Measurements from ENCODE around the gene DCAF8L1.
A peak's percentile ranks its signal among the peaks of the same experiment; 100 is the strongest.
"Not testable (repeated sequence)": the region's sequence is repeated elsewhere in the genome, so short reads cannot be mapped to it uniquely, and the experiment has no call there.

The DCAF8L1 gene

DNA sequence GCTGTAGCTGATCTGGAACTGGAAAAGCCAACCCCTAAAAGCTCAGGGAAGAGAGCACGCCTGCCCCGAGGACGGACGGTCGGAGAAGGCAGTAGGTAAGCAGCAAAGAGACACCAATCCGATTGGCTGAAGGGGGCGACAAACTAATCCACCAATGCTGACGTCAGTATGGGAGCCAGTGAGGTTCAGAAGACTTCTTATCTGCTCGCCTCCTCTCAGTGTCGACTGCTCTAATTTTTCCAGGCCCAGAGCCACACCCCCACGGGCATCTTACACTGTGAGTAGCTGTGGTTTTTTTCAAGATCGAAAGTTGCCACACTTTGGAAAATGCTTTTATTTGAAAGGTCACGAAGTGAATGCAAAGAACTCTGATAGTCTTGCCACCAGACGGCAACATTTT, at the start of gene DCAF8L1:
Gene DCAF8L1, minus strand, starts transcription at position 101 of the 400 bp plus-strand sequence. CDS start 115 bp downstream, outside the sequence.
- no peak for DNase-seq

DNA sequence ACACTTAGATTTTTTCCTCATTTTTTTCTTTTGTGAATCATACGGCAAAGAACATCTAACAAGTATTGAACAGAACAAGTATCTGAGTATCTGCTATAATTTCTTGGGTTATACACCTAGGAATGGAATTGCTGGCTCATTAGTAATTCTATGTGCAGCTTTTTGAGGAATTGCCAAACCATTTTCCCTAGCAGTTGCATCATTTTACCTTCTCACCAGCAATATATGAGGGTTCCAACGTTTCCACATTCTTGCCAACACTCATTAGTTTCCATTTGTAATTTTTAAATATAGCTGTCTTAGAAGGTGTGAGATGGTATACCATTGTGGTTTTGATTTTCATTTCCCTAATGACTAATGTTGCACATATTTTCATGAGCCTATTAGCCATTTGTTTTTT, 41.1 kb upstream of the DCAF8L1 start:
- no peak for DNase-seq

DNA sequence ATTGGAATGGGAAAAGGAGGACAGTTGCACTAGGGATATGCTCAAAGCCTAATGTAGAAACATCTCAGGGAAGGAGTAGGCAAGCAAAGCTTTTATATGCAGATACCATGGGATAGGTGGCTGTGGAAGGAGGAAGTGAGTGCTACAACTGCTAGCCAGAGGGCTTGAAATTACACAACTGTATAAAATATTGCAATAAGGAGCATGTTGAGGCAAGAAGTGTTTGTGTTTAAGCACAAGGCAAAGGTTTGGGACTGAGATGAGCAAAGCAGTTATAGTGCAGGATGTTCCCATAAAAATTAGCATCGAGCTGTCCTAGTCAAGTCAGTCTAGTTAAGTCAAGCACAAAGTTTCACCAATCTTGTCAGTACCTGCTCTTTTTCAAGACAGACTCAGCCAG, 35.6 kb upstream of the DCAF8L1 start:
- no peak for DNase-seq

DNA sequence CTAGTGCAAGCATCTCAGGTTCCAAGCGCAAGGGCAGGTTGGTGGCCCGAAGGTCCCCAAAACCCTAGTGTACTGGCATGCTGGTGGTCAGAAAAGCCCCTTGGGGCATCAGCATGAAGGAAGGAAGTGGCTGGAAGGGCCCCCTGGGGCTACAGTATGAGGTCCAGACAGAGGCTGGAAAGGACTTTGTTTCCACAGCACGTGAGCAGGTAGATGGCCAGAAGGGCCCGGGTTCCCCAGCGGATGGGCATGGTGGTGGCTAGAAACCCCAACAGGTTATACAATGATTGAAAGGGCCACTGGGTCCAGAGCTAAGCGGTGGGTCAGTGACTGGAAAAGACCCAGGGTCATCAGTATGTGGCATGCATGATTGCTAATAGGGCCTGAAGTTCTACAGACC, 34.7 kb upstream of the DCAF8L1 start:
- no peak for DNase-seq

DNA sequence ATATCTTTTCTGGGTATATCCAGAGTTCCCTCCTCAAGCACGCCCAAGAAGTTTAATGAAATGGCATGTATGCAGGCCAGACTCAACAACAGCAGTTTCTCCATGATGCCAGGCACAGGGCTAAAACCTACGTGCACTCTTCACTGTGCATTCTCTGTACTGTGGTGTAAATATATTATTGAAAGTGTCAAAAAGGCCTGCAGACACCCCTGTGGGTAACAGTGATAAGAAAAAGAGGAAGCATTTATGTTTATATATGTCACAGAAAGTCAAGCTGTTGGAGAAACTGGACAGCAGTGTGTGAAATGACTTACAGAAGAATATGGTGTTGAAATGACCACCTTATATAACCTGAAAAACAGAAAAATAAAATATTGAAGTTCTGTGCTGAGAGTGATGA, 29.6 kb upstream of the DCAF8L1 start:
- peak; percentile 69 for DNase-seq

DNA sequence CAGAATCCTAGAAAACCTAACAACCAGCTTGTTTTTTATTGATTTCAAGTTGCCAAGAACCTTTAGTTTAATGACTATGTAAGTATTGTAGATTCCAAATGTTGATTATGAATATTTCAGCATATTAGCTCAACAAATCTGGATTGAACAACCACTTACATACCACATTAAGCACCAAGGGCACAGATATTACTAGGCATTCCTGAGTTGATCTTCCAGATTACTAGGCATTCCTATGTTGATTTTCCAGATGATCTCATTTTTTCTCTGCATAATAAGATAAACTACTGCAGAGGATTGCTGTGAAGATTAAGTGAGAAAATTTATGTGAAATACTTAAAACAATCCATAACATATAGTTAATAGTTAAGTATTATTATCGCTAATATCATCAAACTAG, 17.4 kb upstream of the DCAF8L1 start:
- DNase-seq, result no peak

DNA sequence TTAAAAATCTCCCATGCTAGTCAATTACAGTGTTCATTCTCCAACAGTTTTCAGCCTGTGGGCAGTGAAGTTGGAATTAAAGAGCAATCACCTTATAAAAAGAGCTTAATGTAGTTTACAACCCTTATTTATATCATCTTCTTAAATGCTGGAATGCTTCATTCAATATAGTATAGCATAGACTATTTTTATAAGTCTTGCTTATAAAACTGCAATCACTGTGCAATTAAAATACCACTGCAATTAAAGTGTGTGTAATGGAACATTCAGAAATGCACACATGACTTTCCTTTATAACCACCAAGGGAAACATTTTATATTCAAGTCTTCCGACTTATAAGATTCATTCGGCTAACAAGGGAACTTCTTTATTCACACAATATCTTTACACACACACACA, 16.4 kb upstream of the DCAF8L1 start:
- DNase-seq, result no peak

DNA sequence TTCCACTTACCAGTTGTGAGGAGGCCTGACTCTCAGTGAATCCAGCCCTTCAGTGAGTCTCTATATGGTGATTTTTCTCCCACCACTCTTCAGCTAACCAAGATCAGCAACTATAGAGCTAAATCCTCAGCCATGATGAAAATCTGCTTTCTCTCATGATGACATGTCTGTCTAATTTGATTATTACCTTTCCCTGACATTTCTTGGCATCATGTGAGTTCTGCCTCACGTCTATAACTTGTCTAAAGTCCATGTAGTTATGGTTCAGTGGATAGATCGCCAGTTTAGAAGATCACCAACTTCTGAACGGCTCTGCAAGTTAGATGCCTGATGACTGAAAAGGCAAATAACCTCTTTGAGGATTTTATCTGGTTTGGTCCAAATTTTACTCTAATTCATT, 14.9 kb upstream of the DCAF8L1 start:
- DNase-seq, result no peak

DNA sequence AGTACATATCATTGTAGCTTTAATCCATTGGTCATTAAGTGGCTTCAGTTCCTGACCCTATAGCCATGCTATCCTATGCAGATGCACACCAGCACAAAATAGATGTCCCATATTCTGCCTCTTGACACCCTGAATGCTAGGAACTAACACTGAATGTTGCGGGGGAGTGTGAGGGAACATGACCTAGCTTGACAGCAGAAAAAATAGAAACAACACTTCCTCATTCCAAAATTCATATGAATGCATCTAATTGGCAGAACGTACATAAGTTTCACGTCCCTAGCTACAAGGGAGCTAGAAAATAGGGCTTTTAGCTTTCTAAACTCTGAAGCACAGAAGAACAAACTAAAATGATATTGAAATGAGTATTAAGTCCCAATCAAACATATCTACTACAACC, 14.4 kb upstream of the DCAF8L1 start:
- peak; percentile 22 for DNase-seq

DNA sequence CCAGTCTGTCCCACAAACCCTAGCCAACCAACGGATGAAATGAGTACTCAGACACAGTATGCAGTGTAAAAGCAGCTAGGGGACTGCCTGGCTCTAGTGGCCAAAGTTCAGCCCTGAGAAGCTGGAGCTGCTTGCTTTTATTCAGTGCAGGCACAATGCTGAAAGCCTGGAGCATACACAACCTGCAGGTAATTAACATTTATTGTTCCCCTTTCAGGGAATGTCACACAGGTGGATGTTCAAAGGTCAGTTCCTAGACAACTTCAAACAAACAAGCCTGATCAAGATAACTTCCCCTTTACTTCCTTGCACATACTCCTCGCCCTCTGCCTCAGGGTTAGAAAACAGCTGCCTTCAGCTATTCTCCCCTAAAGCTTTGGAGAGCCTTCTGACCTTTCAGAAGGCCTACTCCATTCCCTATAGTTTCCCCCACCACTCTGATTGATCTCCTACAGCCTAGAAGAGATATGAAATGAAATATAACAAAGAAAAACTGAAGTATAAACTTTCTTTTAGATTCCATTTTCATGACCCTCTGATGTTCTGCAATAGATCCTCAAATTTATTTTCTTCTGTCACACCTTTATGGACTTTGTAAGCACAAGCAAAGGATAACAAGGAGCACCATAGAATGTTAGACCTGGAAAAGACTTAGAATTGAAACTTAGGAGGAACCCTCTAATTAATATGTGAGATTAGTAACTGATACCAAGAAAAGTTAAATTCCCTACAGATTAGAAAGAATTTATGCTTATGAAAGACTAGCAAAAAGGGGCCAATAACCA, 6.8 kb upstream of the DCAF8L1 start:
- no peak for DNase-seq

DNA sequence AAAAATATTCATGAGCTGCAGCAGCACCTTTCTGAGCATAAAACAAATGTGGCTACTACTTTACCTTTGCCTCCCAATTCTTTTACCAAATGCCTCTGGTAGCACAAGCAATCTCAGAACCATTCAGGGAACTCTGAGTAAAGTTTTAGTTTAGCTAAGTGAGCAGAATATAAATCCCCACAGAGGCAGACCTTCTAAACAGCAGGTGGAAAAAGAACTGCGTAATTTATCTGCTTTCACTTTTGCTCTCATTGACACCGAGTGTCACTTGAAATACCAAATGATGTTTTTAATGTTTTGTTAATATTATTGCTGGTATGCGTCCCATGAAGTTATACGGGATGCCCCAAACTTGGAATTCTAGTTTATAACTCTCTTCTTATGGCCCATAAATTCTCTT, 4.3 kb downstream of the DCAF8L1 start:
- not testable (repeated sequence) for DNase-seq

DNA sequence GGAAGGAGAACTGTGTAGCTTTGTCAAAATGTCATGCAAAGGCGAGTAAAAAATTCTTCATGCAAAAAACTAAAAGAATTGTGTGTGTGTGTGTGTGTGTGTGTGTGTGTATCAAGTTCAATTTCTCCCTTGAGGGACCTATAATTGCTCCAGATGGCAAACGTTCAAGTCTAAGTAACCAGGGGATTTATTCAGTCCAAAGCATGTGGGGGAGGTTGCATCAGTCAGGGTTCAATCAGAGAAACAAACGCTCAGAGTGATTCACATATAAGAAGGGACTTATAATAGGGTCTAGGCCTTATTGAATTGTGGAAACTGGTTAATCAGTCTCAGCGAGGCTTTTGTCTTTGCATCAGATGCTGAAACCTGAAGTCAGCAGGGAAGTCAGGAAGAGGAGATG, 5.0 kb downstream of the DCAF8L1 start:
- no peak for DNase-seq

DNA sequence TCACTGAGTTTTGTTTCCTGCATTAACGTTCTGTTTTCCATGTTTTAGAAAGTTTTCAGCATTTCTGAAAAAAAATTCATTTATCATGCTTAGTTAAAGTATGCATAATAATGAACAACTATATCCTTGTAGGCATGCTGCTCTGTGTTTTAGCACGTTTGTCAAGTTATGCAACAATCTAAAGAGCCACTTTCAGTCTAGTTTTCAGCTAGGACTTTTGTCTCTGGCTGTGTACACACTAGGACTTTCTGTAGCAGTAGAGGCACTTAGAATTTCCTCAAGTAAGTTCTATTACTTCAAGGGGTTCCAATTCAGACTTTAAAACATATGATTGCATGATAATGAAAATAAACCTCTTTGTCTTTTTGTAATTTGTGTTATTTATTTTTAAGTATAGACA, 12.4 kb downstream of the DCAF8L1 start:
- no peak for DNase-seq

DNA sequence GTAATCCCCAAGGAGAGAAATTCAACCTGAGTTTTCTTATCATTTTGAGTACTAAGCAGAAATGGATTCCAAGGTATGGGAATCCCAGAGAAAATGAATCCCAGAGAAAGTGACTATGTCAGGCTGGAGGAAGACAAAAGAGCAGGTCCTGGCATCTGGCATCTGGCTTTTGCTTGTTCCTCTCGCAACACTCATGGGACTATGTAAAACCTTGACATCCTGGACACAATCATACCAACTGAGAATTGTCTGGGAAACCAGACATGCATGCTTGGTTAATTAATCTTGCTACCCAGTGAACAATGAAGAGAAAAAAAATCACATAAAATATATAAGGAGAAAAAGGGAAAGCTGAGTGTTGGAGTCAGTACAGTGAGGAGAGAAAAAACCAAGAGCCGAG, 12.9 kb downstream of the DCAF8L1 start:
- no peak for DNase-seq

DNA sequence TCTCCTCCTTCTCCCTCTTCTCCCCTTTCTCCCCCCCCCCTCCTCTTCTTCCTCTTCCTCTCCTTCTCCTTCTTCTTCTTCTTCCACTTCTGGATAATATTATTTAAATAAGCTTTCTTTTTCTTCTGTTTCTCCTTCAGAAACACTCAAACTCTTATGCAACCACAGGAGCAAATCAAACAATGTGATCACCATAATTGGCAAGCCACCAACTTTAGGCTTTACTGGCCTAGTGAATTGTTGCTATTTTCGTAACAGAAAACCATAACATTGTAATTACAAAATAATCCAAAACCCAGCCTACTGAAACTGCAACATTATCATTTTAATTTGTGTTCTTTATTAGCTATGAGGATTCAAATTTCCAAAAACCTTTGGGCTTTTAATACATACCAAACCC, 14.3 kb downstream of the DCAF8L1 start:
- no peak for DNase-seq

DNA sequence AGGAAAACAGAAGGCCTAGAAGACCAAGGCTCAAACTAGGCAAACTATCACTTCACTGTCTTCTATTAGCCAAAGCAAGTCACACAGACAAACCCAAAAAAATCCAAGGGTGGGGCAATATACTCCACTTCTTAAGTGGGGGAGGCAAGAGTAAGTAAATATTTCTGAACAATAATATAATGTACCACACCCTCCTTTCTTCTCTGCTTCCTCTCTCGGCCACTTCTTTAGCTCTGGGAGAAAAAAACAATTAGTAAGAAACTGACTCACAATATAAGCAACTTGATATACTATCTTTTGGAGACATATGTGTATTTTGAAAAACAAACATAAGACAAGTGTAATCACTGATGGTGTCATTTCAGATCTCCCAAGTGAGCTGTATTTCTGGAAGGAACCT, 14.8 kb downstream of the DCAF8L1 start:
- DNase-seq, result no peak

DNA sequence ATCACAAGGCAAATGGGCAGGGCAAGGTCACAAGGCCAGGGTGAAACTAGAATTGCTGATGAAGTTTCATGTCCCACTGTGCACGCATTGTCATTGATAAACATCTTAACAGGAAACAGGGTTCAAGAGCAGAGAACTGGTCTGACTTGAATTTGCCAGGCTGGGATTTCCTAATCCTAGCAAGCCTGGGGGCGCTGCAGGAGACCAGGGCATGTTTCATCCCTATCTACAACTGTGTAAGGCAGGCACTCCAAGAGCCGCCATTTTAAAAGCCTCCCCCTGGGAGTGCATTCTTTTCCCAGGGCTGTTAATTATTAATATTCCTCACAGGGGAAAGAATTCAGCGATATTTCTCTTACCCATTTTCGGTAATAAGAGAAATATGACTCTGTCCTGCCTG, 15.9 kb downstream of the DCAF8L1 start:
- DNase-seq, result not testable (repeated sequence)

DNA sequence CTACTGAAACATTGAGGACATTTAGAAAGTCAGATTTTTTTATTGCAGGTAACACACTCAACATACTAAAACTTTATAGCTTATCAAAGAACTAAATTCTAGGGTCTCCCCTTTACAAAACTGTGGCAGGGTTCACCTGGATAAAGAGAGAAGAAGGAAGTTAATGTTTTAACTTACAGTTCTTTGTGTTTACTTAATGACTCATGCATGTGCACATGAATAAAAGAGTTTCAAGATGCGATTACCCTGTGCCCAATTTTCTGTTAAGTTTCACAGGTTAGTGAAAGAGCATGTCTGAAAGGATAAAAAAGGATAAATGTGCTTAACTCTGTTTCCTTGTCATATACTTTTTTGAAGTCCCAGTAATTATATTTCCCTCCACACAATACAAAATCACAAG, 16.8 kb downstream of the DCAF8L1 start:
- no peak for DNase-seq

DNA sequence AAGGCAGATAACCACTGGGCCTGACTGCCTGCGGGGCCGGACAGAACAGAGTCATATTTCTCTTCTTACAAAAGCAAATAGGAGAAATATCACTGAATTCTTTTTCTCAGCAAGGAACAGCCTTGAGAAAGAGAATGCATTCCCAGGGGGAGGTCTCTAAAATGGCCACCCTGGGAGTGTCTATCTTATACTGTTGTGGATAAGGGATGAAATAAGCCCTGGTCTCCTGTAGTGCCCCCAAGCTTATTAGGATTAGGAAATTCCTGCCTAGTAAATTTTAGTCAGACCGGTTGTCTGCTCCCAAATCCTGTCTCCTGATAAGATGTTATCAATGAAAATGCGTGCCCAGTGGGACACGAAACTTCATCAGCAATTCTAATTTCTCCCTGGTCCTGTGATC, 20.8 kb downstream of the DCAF8L1 start:
- not testable (repeated sequence) for DNase-seq

DNA sequence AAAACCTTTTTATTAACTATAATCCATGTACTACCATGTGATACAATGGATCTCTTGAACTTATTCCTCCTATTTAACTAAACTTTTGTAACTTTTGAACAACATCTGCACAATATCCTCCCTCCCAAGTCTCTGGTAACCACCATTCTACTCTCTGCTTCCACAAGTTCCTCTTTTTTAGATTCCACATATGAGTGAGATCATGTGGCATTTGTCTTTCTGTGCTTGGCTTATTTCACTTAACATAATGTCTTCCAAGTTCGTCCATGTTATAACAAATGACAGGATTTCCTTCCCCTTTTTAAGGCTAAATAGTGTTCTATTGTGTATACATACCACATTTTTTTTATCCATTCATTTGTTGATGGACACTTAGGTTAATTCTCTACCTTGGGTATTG, 28.1 kb downstream of the DCAF8L1 start:
- DNase-seq, result peak; percentile 15

DNA sequence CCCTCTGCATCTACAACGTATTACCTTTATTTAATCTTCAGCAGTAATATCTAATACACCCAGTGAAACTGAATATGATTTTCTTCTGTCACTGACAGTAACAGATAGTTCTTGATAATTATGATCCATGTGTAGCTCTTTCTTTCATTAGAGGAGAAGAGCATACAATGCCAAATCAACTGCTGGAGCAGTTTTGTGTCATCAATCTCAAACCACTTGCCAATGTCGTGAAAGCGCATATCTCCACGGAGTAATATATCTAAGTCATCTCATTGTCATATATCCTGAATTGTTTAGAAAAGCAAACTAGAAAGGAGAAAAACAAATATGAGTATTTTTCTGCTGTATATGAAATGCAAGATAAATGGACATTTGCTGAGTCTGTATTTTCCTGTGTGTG, 47.9 kb downstream of the DCAF8L1 start:
- DNase-seq, result no peak
